ENCODE measurements around the gene CC2D1A. TPM values are rescaled to one million over a fixed set of nuclear protein-coding genes. Genes with fewer than 3 reads are reported as not detected.

CC2D1A gene
- total and polyA plus RNA-seq, 4 donors: 19.3 to 39.5 (median 29.4) TPM

GRCh38 chr19:13882419-13882795, 23.6 kb upstream of the CC2D1A start:
- DNase-seq (no peak), ATAC-seq (ENCODE audit: insufficient read depth, low FRiP score) (no peak)
- no peak overlapping the region for H3K27ac ChIP-seq (ENCODE audit: low read depth in 1 of 2, low read length in 1 of 2)
- H3K4me1 ChIP-seq (ENCODE audit: control insufficient read depth in 5 of 5, insufficient read depth in 5 of 5, low read length in 5 of 5): peaks cover 0 to 29% (median 10%) of the 10 kb centered on the region in 5 donors
- H3K9ac ChIP-seq (ENCODE audit: insufficient read depth in 1 of 2, low read length in 2 of 2): no peak overlapping the region
- TF ChIP-seq CTCF (IDR thresholded peaks at IDR 0.05; ENCODE audit: control extremely low read depth, extremely low read depth): no peak
- no peaks in the 10 kb centered on the region for H3K36me3 ChIP-seq (ENCODE audit: control insufficient read depth in 4 of 4, insufficient read depth in 4 of 4, low read length in 4 of 4)
- no peak overlapping the region for H3K4me3 ChIP-seq
- H3K27me3 ChIP-seq (ENCODE audit: control insufficient read depth in 3 of 3, insufficient read depth in 3 of 3, low read length in 2 of 3): no peaks in the 10 kb centered on the region
- 77 to 81% methylated on average over 5 of the region's 5 CpGs for WGBS, 2 donors
- no peaks in the 10 kb centered on the region for H3K9me3 ChIP-seq (ENCODE audit: control insufficient read depth in 4 of 4, insufficient read depth in 3 of 4, low read length in 3 of 4)

GRCh38 chr19:13882836-13883235, 23.2 kb upstream of the CC2D1A start:
- peaks cover 0 to 29% (median 10%) of the 10 kb centered on the region in 5 donors for H3K4me1 ChIP-seq (ENCODE audit: control insufficient read depth in 5 of 5, insufficient read depth in 5 of 5, low read length in 5 of 5)
- no peaks in the 10 kb centered on the region for H3K9me3 ChIP-seq (ENCODE audit: control insufficient read depth in 4 of 4, insufficient read depth in 3 of 4, low read length in 3 of 4)
- DNase-seq: no peak
- no peak overlapping the region for H3K9ac ChIP-seq (ENCODE audit: insufficient read depth in 1 of 2, low read length in 2 of 2)
- 89 to 91% methylated on average over 12 of the region's 12 CpGs for WGBS, 2 donors
- no peak for ATAC-seq (ENCODE audit: insufficient read depth, low FRiP score)
- H3K27me3 ChIP-seq (ENCODE audit: control insufficient read depth in 3 of 3, insufficient read depth in 3 of 3, low read length in 2 of 3): no peaks in the 10 kb centered on the region
- no peak for TF ChIP-seq CTCF (IDR thresholded peaks at IDR 0.05; ENCODE audit: control extremely low read depth, extremely low read depth)
- no peak overlapping the region for H3K4me3 ChIP-seq
- no peaks in the 10 kb centered on the region for H3K36me3 ChIP-seq (ENCODE audit: control insufficient read depth in 4 of 4, insufficient read depth in 4 of 4, low read length in 4 of 4)
- no peak overlapping the region for H3K27ac ChIP-seq (ENCODE audit: low read depth in 1 of 2, low read length in 1 of 2)

GRCh38 chr19:13883516-13884064, 22.4 kb upstream of the CC2D1A start:
- Histone ChIP-seq H3K27ac (ENCODE audit: low read depth in 1 of 2, low read length in 1 of 2) (no peak overlapping the region), H3K9me3 (ENCODE audit: control insufficient read depth in 4 of 4, insufficient read depth in 3 of 4, low read length in 3 of 4) (no peaks in the 10 kb centered on the region), H3K36me3 (ENCODE audit: control insufficient read depth in 4 of 4, insufficient read depth in 4 of 4, low read length in 4 of 4) (no peaks in the 10 kb centered on the region), H3K9ac (ENCODE audit: insufficient read depth in 1 of 2, low read length in 2 of 2) (no peak overlapping the region), H3K4me3 (no peak overlapping the region), H3K4me1 (ENCODE audit: control insufficient read depth in 5 of 5, insufficient read depth in 5 of 5, low read length in 5 of 5) (peaks cover 0 to 29% (median 10%) of the 10 kb centered on the region in 5 donors), H3K27me3 (ENCODE audit: control insufficient read depth in 3 of 3, insufficient read depth in 3 of 3, low read length in 2 of 3) (no peaks in the 10 kb centered on the region)
- WGBS, 2 donors: 63 to 80% methylated on average over 8 to 10 of the region's 10 CpGs
- no peak for ATAC-seq (ENCODE audit: insufficient read depth, low FRiP score)
- no peak for TF ChIP-seq CTCF (IDR thresholded peaks at IDR 0.05; ENCODE audit: control extremely low read depth, extremely low read depth)
- DNase-seq: no peak

Data from lung (tissue), 12 donors.